HUDEP-2 (cell line): ENCODE data around the gene CD37.
A peak's percentile ranks its signal among the peaks of the same experiment; 100 is the strongest.

Experiments
- DNase-seq, 76 experiments: peaks; one replicate each; lab custom pipeline; 2025; ENCODE audit not compliant: unreplicated experiment in 76 of 76; lab: John Stamatoyannopoulos, UW

Gene CD37

GRCh38 chr19:49343123-49343522 is 7.9 kb downstream of the CD37 start:
- no peak for DNase-seq

GRCh38 chr19:49344505-49345423 is 9.6 kb downstream of the CD37 start:
- no peak for DNase-seq

GRCh38 chr19:49347191-49347590 is 12.0 kb downstream of the CD37 start:
- DNase-seq, result no peak

- DNase-seq, result peak in 4 of 76 experiments; percentile 17 to 32 (median 18)
Observed at GRCh38 chr19:49347835-49348234, 12.6 kb downstream of the CD37 start.

- no peak for DNase-seq
Observed at GRCh38 chr19:49348305-49349189, 13.3 kb downstream of the CD37 start.

- DNase-seq, result no peak
Observed at GRCh38 chr19:49349567-49349966, 14.4 kb downstream of the CD37 start.

- DNase-seq, result no peak
Observed at GRCh38 chr19:49355909-49356353, 20.7 kb downstream of the CD37 start.

GRCh38 chr19:49356382-49356781 is 21.2 kb downstream of the CD37 start:
- no peak for DNase-seq

GRCh38 chr19:49357186-49357585 is 22.0 kb downstream of the CD37 start:
- DNase-seq, result no peak

GRCh38 chr19:49359851-49360820 is 24.9 kb downstream of the CD37 start:
- no peak for DNase-seq

GRCh38 chr19:49361438-49362047 is 26.3 kb downstream of the CD37 start:
- no peak for DNase-seq

- no peak for DNase-seq
Observed at GRCh38 chr19:49362048-49362928, 27.1 kb downstream of the CD37 start, which contains the start of gene TEAD2. TEAD2 (minus strand) TSS chr19:49362416; CDS start chr19:49360075, 2,341 bp downstream.

- peak in 3 of 76 experiments; percentile 30 to 83 (median 44) for DNase-seq
Observed at GRCh38 chr19:49362929-49363267, 27.7 kb downstream of the CD37 start.

GRCh38 chr19:49363268-49364082 is 28.3 kb downstream of the CD37 start, which contains the start of gene DKKL1:
DKKL1 (plus strand) TSS chr19:49363877; CDS start chr19:49363999, 122 bp downstream.
- peak; percentile 86 to 100 (median 99) for DNase-seq

- no peak for DNase-seq
Observed at GRCh38 chr19:49364083-49364737, 29.0 kb downstream of the CD37 start.

GRCh38 chr19:49366110-49366509 is 30.9 kb downstream of the CD37 start:
- no peak for DNase-seq

- DNase-seq, result no peak
Observed at GRCh38 chr19:49368711-49369358, 33.6 kb downstream of the CD37 start.
